22Rv1 (cell line): Measurements from ENCODE around the gene GJD2.

Experiments
- CTCF ChIP-seq: fragments of 450-650 bp; IDR thresholded peaks from 2 replicates; pipeline ENCODE4 v1.5.1; 2017; ENCODE audit warnings: mild to moderate bottlenecking
- ZFX ChIP-seq: fragments of 450-650 bp; IDR thresholded peaks from 2 replicates; pipeline ENCODE4 v1.6.1; 2017; ENCODE audit warnings: antibody characterized with exemption, borderline replicate concordance

- TF ChIP-seq CTCF = no peak
- no peak for TF ChIP-seq ZFX
These were observed 40.2 kb downstream of the GJD2 start for GRCh38 chr15:34714476-34715121.
